Measurements from ENCODE around the gene CDH12. TPM values are rescaled to one million over a fixed set of nuclear protein-coding genes. Genes with fewer than 3 reads are reported as not detected.

Gene CDH12
- total RNA-seq, 4 donors from 2014 or later: not detected

- Histone ChIP-seq H3K4me3 (replicated peaks in 1 of 3) (no peak overlapping the region), H3K27me3 (no peaks in the 10 kb centered on the region), H3K36me3 (no peaks in the 10 kb centered on the region), H3K27ac (no peak overlapping the region), H3K9me3 (no peaks in the 10 kb centered on the region), H3K4me1 (no peaks in the 10 kb centered on the region)
- DNase-seq: no peak
- TF ChIP-seq, protein P1, sequence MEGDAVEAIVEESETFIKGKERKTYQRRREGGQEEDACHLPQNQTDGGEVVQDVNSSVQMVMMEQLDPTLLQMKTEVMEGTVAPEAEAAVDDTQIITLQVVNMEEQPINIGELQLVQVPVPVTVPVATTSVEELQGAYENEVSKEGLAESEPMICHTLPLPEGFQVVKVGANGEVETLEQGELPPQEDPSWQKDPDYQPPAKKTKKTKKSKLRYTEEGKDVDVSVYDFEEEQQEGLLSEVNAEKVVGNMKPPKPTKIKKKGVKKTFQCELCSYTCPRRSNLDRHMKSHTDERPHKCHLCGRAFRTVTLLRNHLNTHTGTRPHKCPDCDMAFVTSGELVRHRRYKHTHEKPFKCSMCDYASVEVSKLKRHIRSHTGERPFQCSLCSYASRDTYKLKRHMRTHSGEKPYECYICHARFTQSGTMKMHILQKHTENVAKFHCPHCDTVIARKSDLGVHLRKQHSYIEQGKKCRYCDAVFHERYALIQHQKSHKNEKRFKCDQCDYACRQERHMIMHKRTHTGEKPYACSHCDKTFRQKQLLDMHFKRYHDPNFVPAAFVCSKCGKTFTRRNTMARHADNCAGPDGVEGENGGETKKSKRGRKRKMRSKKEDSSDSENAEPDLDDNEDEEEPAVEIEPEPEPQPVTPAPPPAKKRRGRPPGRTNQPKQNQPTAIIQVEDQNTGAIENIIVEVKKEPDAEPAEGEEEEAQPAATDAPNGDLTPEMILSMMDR (IDR thresholded peaks at IDR 0.05): no peak
- no peak for TF ChIP-seq POLR2A (IDR thresholded peaks at IDR 0.05)
- intact Hi-C loops (cut with DNase I): no loop called here
- 80 to 82% methylated on average over 1 of the region's 1 CpG for WGBS, 2 donors
These were observed 256.7 kb downstream of the CDH12 start for GRCh38 chr5:22596404-22596970.

DNA sequence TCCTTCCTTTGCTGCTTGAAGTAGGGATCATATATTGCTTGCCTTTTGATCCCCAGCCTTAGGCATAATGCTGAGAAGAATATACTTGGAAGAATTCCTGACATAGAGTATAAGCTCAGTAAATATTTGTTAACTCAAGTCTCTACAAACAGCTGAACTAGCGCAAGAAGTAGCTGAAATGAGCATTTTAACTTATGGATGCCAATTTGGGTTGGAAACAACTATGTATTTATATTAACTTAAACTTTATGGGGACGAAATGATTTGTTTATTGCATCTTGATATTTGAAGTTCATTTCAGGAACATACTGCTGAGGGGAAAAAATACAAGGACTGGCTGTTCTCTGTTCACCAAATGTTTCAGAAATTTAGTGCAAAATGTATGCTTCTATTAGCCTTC is 258.7 kb downstream of the CDH12 start:
- H3K27ac ChIP-seq: no peak overlapping the region
- no peak for DNase-seq
- H3K4me3 ChIP-seq (replicated peaks in 1 of 3): no peak overlapping the region
- no peaks in the 10 kb centered on the region for H3K36me3 ChIP-seq
- WGBS, 2 donors: 80 to 86% methylated on average over 2 of the region's 2 CpGs
- TF ChIP-seq, protein P1 (IDR thresholded peaks at IDR 0.05): no peak
- no peak for TF ChIP-seq POLR2A (IDR thresholded peaks at IDR 0.05)
- H3K4me1 ChIP-seq: no peaks in the 10 kb centered on the region
- no peaks in the 10 kb centered on the region for H3K9me3 ChIP-seq
- intact Hi-C loops (cut with DNase I): no loop called here
- H3K27me3 ChIP-seq: no peaks in the 10 kb centered on the region

GRCh38 chr5:22593592-22593991 is 259.6 kb downstream of the CDH12 start:
- no peak for TF ChIP-seq POLR2A (IDR thresholded peaks at IDR 0.05)
- TF ChIP-seq, protein P1 (IDR thresholded peaks at IDR 0.05): no peak
- 92 to 96% methylated on average over 1 of the region's 1 CpG for WGBS, 2 donors

DNA sequence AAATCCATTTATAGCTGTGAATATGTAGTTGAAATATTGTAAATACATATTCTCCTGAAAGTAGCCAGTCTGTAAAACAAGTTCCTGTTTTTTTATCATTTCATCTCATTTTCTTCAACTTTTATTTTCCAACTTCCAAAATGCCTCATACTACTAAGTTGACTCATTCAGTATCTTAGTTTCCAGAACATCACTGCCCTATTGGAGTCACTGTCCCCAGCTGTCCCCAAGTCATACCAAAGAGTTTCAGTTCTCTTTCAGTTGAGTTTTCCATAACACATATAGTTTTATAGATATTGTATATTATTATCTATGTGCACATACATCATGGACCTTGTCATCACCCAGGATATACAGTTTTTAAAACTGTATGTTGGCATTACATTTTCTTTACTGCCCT is 261.7 kb downstream of the CDH12 start:
- Histone ChIP-seq H3K4me1 (no peaks in the 10 kb centered on the region), H3K27ac (no peak overlapping the region), H3K4me3 (replicated peaks in 1 of 3) (no peak overlapping the region), H3K9me3 (no peaks in the 10 kb centered on the region), H3K36me3 (no peaks in the 10 kb centered on the region), H3K27me3 (no peaks in the 10 kb centered on the region)
- DNase-seq: no peak
- intact Hi-C loops (cut with DNase I): no loop called here
- TF ChIP-seq, protein P1 (IDR thresholded peaks at IDR 0.05): no peak
- no peak for TF ChIP-seq POLR2A (IDR thresholded peaks at IDR 0.05)

More at GRCh38 chr5:22593592-22593991, 259.6 kb downstream of the CDH12 start:
- Histone ChIP-seq H3K36me3 (no peaks in the 10 kb centered on the region), H3K27ac (no peak overlapping the region), H3K27me3 (no peaks in the 10 kb centered on the region), H3K9me3 (no peaks in the 10 kb centered on the region), H3K4me1 (no peaks in the 10 kb centered on the region), H3K4me3 (replicated peaks in 1 of 3) (no peak overlapping the region)
- DNase-seq: no peak
- intact Hi-C loops (cut with DNase I): no loop called here

DNA sequence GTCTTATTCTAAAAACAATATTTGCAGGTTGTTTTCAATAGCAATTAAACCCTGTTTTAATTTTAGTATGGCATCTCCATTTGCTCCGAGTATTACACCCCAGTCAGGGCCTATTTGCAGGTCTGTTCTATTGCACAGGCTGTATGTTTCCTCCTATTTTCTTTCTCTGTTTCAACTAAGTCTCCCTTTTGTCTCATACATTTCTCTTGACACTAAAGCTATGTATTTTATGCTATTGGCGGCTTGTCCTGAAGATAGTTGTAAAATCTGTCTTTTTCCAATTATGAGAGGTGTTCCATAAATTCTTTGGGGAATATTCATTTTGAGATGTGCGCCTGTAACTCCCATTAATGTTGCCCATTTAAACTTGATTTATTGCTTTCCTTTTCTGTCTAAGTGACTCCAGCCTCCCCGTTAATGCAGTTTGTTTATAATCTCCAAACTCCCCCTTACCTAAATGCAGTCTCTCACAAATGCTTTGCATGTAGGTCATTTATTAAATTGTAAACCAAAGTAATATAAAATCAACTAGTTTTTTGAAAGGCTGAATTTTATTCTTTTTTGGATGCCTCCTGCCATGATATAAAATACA is 262.4 kb downstream of the CDH12 start:
- Histone ChIP-seq H3K4me1 (no peaks in the 10 kb centered on the region), H3K36me3 (no peaks in the 10 kb centered on the region), H3K27ac (no peak overlapping the region), H3K27me3 (no peaks in the 10 kb centered on the region), H3K9me3 (no peaks in the 10 kb centered on the region), H3K4me3 (replicated peaks in 1 of 3) (no peak overlapping the region)
- intact Hi-C loops (cut with DNase I): no loop called here
- WGBS, 2 donors: 80 to 83% methylated on average over 4 of the region's 4 CpGs
- no peak for DNase-seq
- TF ChIP-seq, protein P1 (IDR thresholded peaks at IDR 0.05): no peak
- no peak for TF ChIP-seq POLR2A (IDR thresholded peaks at IDR 0.05)

Data from thyroid gland (tissue), 4 donors.